Large intestine (tissue), 3 donors: ENCODE results near the gene POSTN. TPM values are rescaled to one million over a fixed set of nuclear protein-coding genes. Genes with fewer than 3 reads are reported as not detected.

Source experiments
- DNase-seq, 2 donors: peaks; one replicate each; pipeline versions ENCODE4 v3.0.0 to v3.0.0-alpha.2; 2013
- H3K27ac ChIP-seq: one replicate; pipeline ENCODE4 v1.5.1; 2013; ENCODE audit warnings: low read length
- H3K27me3 ChIP-seq: 2 replicates; pipeline ENCODE4 v1.6.1; 2013; ENCODE audit warnings: low read length; ENCODE audit not compliant: control insufficient read depth, insufficient read depth
- H3K36me3 ChIP-seq: 2 replicates; pipeline ENCODE4 v1.6.1; 2013; ENCODE audit warnings: low read length; ENCODE audit not compliant: control insufficient read depth, insufficient read depth
- H3K4me1 ChIP-seq: one replicate; pipeline ENCODE4 v1.6.1; 2013; ENCODE audit warnings: low read length; ENCODE audit not compliant: control insufficient read depth, insufficient read depth
- H3K4me3 ChIP-seq: one replicate; pipeline ENCODE4 v1.5.1; 2013; ENCODE audit warnings: low read length
- H3K9me3 ChIP-seq: one replicate; pipeline ENCODE4 v1.6.1; 2013; ENCODE audit warnings: mild to moderate bottlenecking, low read depth, low read length, moderate library complexity; ENCODE audit not compliant: control insufficient read depth
- WGBS: methylation state at CpG from one replicate; pipeline ENCODE4 v1.1.5; 2013; ENCODE audit warnings: low lambda C conversion rate; ENCODE audit not compliant: insufficient coverage; 5-methylcytosine and 5-hydroxymethylcytosine counted together
- polyA plus RNA-seq: library from polyadenylated mRNA; unstranded; fragments of 120-200 nt; gene quantifications from one replicate; pipeline ENCODE4 v1.2.1, GENCODE V29; 2013

POSTN gene
- polyA plus RNA-seq, 1 donor = 343 TPM

GRCh38 chr13:37621811-37622361 is 23.3 kb upstream of the POSTN start:
- WGBS = 70% methylated on average over 3 of the region's 3 CpGs

GRCh38 chr13:37618554-37618953 is 20.0 kb upstream of the POSTN start:
- Histone ChIP-seq H3K27ac (no peak overlapping the region), H3K36me3 (no peaks in the 10 kb centered on the region), H3K4me3 (no peak overlapping the region), H3K4me1 (no peaks in the 10 kb centered on the region), H3K9me3 (no peaks in the 10 kb centered on the region), H3K27me3 (no peaks in the 10 kb centered on the region)
- DNase-seq = no peak
- no CpG with 5 or more reads among the region's 2 CpGs for WGBS

More at GRCh38 chr13:37621811-37622361, 23.3 kb upstream of the POSTN start:
- no peak overlapping the region for H3K4me3 ChIP-seq
- no peaks in the 10 kb centered on the region for H3K27me3 ChIP-seq
- H3K36me3 ChIP-seq = no peaks in the 10 kb centered on the region
- H3K9me3 ChIP-seq = no peaks in the 10 kb centered on the region
- H3K27ac ChIP-seq = no peak overlapping the region
- no peak for DNase-seq
- H3K4me1 ChIP-seq = no peaks in the 10 kb centered on the region

GRCh38 chr13:37617173-37617572 is 18.6 kb upstream of the POSTN start:
- H3K4me3 ChIP-seq = no peak overlapping the region
- no peak overlapping the region for H3K27ac ChIP-seq
- no peaks in the 10 kb centered on the region for H3K36me3 ChIP-seq
- H3K4me1 ChIP-seq = no peaks in the 10 kb centered on the region
- DNase-seq = no peak
- H3K9me3 ChIP-seq = no peaks in the 10 kb centered on the region
- no peaks in the 10 kb centered on the region for H3K27me3 ChIP-seq
- WGBS = no CpG with 5 or more reads among the region's 1 CpG

- Histone ChIP-seq H3K27ac (no peak overlapping the region), H3K9me3 (no peaks in the 10 kb centered on the region), H3K36me3 (no peaks in the 10 kb centered on the region), H3K27me3 (no peaks in the 10 kb centered on the region), H3K4me1 (no peaks in the 10 kb centered on the region), H3K4me3 (no peak overlapping the region)
- no CpG with 5 or more reads among the region's 1 CpG for WGBS
- no peak for DNase-seq
These were observed 17.6 kb upstream of the POSTN start for GRCh38 chr13:37616131-37616530.

GRCh38 chr13:37615276-37615675 is 16.7 kb upstream of the POSTN start:
- no peaks in the 10 kb centered on the region for H3K4me1 ChIP-seq
- DNase-seq = no peak
- no peak overlapping the region for H3K27ac ChIP-seq
- WGBS = 100% methylated on average over 1 of the region's 2 CpGs
- no peak overlapping the region for H3K4me3 ChIP-seq
- H3K36me3 ChIP-seq = no peaks in the 10 kb centered on the region
- H3K27me3 ChIP-seq = no peaks in the 10 kb centered on the region
- no peaks in the 10 kb centered on the region for H3K9me3 ChIP-seq

DNA sequence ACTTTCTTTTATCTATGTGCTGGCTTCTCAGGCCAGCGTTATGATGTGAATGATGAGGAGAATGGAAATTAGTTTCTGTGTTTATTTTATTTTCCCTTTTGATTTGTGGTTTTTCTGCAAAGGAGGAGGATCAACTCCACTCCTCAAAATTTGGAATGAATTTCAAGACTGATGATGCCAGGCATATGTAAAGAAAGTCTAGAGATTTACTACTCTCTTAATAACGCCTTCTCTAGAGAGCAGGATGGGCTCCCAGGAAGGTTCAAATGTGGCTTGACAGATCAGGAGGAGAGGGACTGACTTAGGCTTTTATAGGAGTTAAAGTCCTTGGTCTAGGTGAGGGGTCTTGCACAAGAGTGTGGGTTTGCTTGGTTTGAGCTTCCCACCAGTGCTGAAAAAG is 15.1 kb upstream of the POSTN start:
- WGBS = 70% methylated on average over 2 of the region's 2 CpGs
- no peaks in the 10 kb centered on the region for H3K27me3 ChIP-seq
- no peak overlapping the region for H3K27ac ChIP-seq
- H3K4me3 ChIP-seq = no peak overlapping the region
- no peaks in the 10 kb centered on the region for H3K4me1 ChIP-seq
- H3K36me3 ChIP-seq = no peaks in the 10 kb centered on the region
- no peaks in the 10 kb centered on the region for H3K9me3 ChIP-seq
- DNase-seq = no peak

DNA sequence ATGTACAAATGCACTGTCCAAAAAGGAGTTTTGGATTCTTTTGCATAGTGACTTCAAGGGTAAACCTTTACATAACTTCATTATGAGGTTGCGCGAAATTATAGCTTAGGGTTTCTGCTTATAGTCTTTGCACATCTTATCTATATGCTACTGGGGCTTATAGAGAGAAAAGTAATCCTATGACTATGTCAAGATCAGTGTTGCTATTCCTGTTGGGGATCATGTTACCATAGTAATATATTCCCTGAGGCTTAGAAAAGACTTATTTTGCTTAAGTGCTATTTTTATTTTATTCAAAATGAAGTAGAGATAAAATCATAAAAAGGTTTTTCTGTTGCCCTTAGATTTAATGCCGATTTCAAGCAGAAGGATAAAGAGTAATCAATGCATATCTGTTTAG is 14.7 kb upstream of the POSTN start:
- DNase-seq = no peak
- H3K27me3 ChIP-seq = no peaks in the 10 kb centered on the region
- H3K4me3 ChIP-seq = no peak overlapping the region
- WGBS = 70% methylated on average over 3 of the region's 3 CpGs
- H3K9me3 ChIP-seq = no peaks in the 10 kb centered on the region
- no peak overlapping the region for H3K27ac ChIP-seq
- no peaks in the 10 kb centered on the region for H3K4me1 ChIP-seq
- H3K36me3 ChIP-seq = no peaks in the 10 kb centered on the region

GRCh38 chr13:37608750-37609339 is 10.3 kb upstream of the POSTN start:
- H3K4me1 ChIP-seq = no peaks in the 10 kb centered on the region

GRCh38 chr13:37602733-37603381 is 4.3 kb upstream of the POSTN start:
- no peak for DNase-seq
- WGBS = 94% methylated on average over 3 of the region's 5 CpGs
- Histone ChIP-seq H3K9me3 (no peaks in the 10 kb centered on the region), H3K36me3 (no peaks in the 10 kb centered on the region), H3K4me1 (no peaks in the 10 kb centered on the region), H3K27me3 (no peaks in the 10 kb centered on the region), H3K4me3 (no peak overlapping the region), H3K27ac (no peak overlapping the region)

More at GRCh38 chr13:37608750-37609339, 10.3 kb upstream of the POSTN start:
- no peak overlapping the region for H3K27ac ChIP-seq
- H3K9me3 ChIP-seq = no peaks in the 10 kb centered on the region
- DNase-seq = no peak
- no peaks in the 10 kb centered on the region for H3K27me3 ChIP-seq
- no peaks in the 10 kb centered on the region for H3K36me3 ChIP-seq
- H3K4me3 ChIP-seq = no peak overlapping the region
- WGBS = 75% methylated on average over 1 of the region's 1 CpG

GRCh38 chr13:37601648-37602440 is 3.3 kb upstream of the POSTN start:
- H3K9me3 ChIP-seq = no peaks in the 10 kb centered on the region
- no peaks in the 10 kb centered on the region for H3K27me3 ChIP-seq

More at GRCh38 chr13:37601648-37602440, 3.3 kb upstream of the POSTN start:
- H3K4me1 ChIP-seq = no peaks in the 10 kb centered on the region
- DNase-seq = no peak
- H3K36me3 ChIP-seq = no peaks in the 10 kb centered on the region
- 71% methylated on average over 1 of the region's 3 CpGs for WGBS
- no peak overlapping the region for H3K27ac ChIP-seq
- no peak overlapping the region for H3K4me3 ChIP-seq
